Amygdala (tissue), 56 donors: ENCODE results near the gene CAMK4.

Experiments
- DNase-seq, 56 donors: peaks; one replicate each; lab custom pipeline; 2025; lab: John Stamatoyannopoulos, UW

Gene CAMK4

DNA sequence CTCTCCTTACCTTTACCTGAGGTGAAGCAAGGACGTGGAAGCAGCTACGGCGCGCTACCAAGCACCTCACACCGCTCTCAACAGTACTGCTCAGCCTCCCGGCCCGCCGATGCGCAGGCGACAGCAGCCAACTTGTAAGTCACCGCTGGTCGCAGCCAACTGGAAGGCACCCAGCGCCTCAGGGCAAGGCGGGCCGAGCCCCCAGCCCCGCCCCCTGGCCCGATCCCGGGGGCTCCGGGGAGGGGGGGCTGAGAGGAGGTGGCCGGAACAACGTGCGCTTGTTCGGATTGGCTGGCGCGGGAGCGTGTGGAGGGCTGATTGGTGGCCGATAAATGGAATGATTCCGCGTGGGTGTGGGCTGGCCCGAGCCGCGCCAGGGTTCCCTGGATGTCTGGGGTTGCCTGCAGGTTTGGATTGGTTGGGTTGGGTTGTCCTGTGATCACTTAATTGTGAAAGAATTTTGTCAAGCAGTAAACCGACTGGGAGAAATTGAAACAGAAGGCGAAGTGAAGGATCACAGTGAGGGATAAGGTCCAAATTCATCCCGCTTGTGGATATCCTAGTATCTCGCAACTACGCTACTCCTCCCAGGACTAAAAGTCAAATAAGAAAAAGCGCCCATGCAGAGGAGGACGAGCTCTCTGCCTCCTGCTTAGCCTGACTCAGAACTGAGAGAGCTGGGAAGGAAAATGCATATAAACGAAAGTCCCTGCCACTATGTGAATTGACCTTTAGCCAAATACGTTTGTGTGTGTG lies 288.4 kb downstream of the CAMK4 start, which contains the start of gene STARD4:
Gene STARD4 (minus strand): TSS at position 161 of the 756 bp plus-strand sequence. CDS start 5,102 bp downstream, outside the sequence.
- DNase-seq, result peak; percentile 69 to 100 (median 92)

DNA sequence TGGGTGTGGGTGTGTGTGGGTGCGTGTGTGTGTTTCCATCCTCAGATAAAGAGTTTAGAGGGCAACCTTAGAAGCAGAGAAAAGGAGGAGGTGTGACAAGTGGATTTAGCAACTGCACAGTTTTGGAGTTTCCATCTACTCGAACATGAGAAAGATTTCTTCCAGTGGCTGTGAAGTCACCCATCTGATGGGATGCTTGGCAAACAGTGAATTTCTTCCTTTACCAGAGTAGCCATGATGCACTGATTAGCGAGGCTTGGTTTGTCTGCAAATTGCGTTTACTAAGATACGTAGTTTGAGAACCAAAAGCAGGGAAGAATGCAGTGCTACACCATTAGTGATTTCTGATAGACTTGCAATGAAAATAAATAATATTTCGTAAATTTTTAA lies 288.9 kb downstream of the CAMK4 start:
- peak in 3 of 56 donors; percentile 25 to 75 (median 64) for DNase-seq

DNA sequence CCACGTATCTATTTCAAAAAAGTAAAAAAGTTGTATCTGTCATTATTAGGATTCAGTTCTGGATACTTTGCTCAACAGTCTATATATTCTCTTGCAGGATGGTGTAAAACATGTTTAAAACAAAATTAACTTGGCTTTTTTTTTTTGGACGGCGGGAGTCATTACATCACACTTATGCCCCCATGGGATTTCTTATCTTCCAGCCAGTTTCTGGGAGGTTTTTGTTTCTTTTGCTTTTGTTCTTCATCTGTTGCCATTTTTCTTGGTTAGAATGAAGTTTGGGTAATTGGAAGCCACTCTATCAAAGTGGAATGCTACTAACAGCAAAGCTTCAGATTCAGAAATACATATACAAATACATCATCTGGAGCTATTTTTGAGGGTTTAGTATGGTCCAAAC lies 289.9 kb downstream of the CAMK4 start:
- DNase-seq, result no peak

GRCh38 chr5:111517853-111518501 lies 293.8 kb downstream of the CAMK4 start:
- DNase-seq, result no peak

DNA sequence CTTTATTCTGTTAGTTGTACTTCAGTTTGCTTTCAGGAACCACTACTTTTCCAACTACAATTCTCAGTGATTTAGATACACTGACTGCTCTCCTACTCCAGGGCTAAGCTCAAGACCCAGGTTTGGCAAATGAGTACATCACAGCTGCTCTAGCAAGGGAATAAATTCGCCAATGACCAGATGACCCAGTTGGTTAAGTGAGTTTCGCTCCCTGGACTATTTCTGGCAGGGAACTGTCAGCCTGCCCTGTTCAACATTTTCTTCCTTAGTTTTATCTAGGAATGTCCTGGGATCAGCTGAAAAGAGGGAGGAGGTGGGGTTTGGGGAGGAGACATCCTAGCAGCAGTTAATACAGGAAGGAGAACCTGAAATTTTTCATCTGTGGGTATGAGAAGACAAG lies 294.6 kb downstream of the CAMK4 start:
- DNase-seq, result no peak

DNA sequence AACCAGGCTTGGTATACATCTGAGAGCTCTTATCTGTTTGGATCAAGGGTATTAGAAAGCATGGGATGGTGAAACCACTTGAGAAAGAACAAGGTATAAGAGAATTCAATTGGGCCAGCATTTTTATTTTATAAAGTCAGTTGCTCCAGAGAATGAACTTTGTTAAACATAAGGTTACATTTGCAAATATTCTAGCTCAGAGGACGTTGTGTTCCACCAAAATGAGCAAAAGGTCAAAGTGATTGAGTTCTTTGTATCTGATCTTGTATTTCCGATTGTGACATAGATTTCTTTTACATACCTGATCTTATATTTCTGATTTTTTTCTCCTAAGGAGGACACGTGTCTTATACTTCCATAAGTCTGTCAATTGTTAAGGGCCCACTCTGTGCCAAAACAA lies 296.7 kb downstream of the CAMK4 start:
- no peak for DNase-seq

DNA sequence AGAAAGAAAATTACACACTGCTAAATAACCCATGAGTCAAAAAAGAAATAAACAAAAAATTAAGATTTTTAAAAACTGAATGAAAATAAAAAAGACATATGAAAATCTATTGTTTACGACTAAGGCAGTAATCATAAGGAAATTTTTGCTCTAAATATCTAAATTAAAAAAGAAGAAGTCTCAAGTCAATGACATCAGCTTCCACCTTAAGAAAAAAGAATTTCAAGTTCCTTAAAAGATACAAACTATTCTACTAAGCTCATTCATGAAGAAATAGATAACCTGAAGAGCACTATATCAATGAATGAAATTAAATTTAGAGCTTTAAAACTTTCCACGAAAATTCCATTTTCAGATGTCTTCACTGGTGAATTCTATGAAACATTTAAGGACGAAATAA lies 303.9 kb downstream of the CAMK4 start:
- DNase-seq, result no peak

- DNase-seq, result peak in 14 of 56 donors; percentile 1 to 27 (median 6)
These were observed 306.1 kb downstream of the CAMK4 start for GRCh38 chr5:111530298-111530740.

DNA sequence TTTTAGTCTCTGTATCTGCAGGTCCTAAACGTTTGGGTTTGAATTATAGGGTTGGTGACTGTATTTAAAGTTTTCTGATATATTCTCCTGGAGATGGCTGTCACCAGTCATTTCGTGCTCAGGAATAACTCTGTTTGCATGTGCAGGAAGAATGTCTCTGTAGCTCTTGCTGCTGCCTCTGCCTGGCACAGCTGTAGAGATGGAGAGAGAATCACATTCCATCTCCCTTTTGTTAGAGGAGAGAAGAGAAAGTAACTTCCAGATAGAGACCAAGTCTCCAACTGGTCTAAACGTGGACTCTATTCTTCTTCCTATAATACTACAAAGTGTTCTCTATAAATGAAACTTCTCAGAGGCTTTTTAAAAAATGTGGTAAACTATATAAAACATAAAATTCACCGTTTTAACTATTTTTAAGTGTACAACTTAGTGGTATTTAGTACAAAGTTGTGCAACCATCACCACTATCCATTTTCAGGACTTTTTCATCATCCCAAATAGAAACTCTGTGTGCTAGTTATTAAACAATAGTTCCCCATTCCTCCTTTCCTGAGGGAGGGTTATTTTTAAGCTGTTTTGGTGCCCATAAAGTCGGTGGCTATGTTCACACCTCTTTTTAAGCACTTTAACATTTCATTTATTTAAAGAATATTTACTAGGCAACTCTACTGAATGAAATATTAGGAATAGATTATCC lies 308.9 kb downstream of the CAMK4 start:
- no peak for DNase-seq

- no peak for DNase-seq
These were observed 311.8 kb downstream of the CAMK4 start for GRCh38 chr5:111535879-111536549.

GRCh38 chr5:111537141-111538024 lies 313.2 kb downstream of the CAMK4 start:
- DNase-seq, result no peak
